Progenitor cell of endocrine pancreas (in vitro differentiated cells): Measurements from ENCODE around the gene SLC35F2. TPM values are rescaled to one million over a fixed set of nuclear protein-coding genes. Genes with fewer than 3 reads are reported as not detected.
"Not testable (repeated sequence)": the region's sequence is repeated elsewhere in the genome, so short reads cannot be mapped to it uniquely, and the experiment has no call there.

Experiments
- DNase-seq: peaks from one replicate; pipeline ENCODE4 v3.0.0; 2021; ENCODE audit warnings: low spot score; ENCODE audit not compliant: unreplicated experiment
- H3K27ac Mint-ChIP-seq: 2 replicates; pipeline ENCODE4 v1.8.0; 2021; ENCODE audit warnings: mild to moderate bottlenecking, moderate library complexity, mixed read lengths
- H3K27me3 Mint-ChIP-seq: 2 replicates; pipeline ENCODE4 v1.8.0; 2021; ENCODE audit warnings: mixed read lengths
- H3K36me3 Mint-ChIP-seq: 2 replicates; pipeline ENCODE4 v1.8.0; 2022; ENCODE audit warnings: mixed read lengths; ENCODE audit not compliant: insufficient read depth
- H3K4me1 Mint-ChIP-seq: 2 replicates; pipeline ENCODE4 v1.8.0; 2021; ENCODE audit warnings: low read depth, mixed read lengths
- H3K4me3 Mint-ChIP-seq: 2 replicates; pipeline ENCODE4 v1.8.0; 2021; ENCODE audit warnings: low read depth, mild to moderate bottlenecking, moderate library complexity, mixed read lengths
- H3K9me3 Mint-ChIP-seq: 2 replicates; pipeline ENCODE4 v1.8.0; 2021; ENCODE audit warnings: low read depth, mixed read lengths
- CTCF ChIP-seq: fragments of 200-600 bp; sonication (generic); IDR thresholded peaks from one replicate; pipeline ENCODE4 v1.5.0; 2021; ENCODE audit warnings: antibody characterized with exemption, mild to moderate bottlenecking; ENCODE audit not compliant: unreplicated experiment
- total RNA-seq: library from RNA; stranded (reverse); gene quantifications from 2 replicates; pipeline ENCODE4 v1.2.1, GENCODE V29; 2021

SLC35F2 gene
- total RNA-seq, 1 donor from 2014 or later, result 17.5 TPM

- no peak overlapping the region for H3K4me3 Mint-ChIP-seq
- peaks cover 27% of the 10 kb centered on the region for H3K4me1 Mint-ChIP-seq
- H3K9me3 Mint-ChIP-seq, result no peaks in the 10 kb centered on the region
- H3K36me3 Mint-ChIP-seq, result no peaks in the 10 kb centered on the region
- no peak overlapping the region for H3K27ac Mint-ChIP-seq
- TF ChIP-seq CTCF, result no peak
- no peaks in the 10 kb centered on the region for H3K27me3 Mint-ChIP-seq
- DNase-seq, result no peak
Observed at GRCh38 chr11:107836851-107837250, 21.7 kb downstream of the SLC35F2 start.

- peak; percentile 41 for TF ChIP-seq CTCF
- no peak for DNase-seq
- no peaks in the 10 kb centered on the region for H3K27me3 Mint-ChIP-seq
- no peaks in the 10 kb centered on the region for H3K9me3 Mint-ChIP-seq
- peak overlapping the region; percentile 80 for H3K27ac Mint-ChIP-seq
- no peak overlapping the region for H3K4me3 Mint-ChIP-seq
- peaks cover 24% of the 10 kb centered on the region for H3K4me1 Mint-ChIP-seq
- no peaks in the 10 kb centered on the region for H3K36me3 Mint-ChIP-seq
Observed at GRCh38 chr11:107834995-107835394, 23.6 kb downstream of the SLC35F2 start.

GRCh38 chr11:107833926-107834325 lies 24.7 kb downstream of the SLC35F2 start:
- DNase-seq, H3K9me3 Mint-ChIP-seq, H3K27ac Mint-ChIP-seq, H3K4me3 Mint-ChIP-seq, H3K36me3 Mint-ChIP-seq, H3K27me3 Mint-ChIP-seq: not testable (repeated sequence)
- H3K4me1 Mint-ChIP-seq, result peaks cover 24% of the 10 kb centered on the region

- no peak for DNase-seq
- Mint-ChIP-seq H3K27me3 (no peaks in the 10 kb centered on the region), H3K36me3 (no peaks in the 10 kb centered on the region), H3K4me3 (no peak overlapping the region), H3K4me1 (peaks cover 21% of the 10 kb centered on the region), H3K27ac (no peak overlapping the region), H3K9me3 (no peaks in the 10 kb centered on the region)
- TF ChIP-seq CTCF, result no peak
Observed at GRCh38 chr11:107830915-107831540, 27.6 kb downstream of the SLC35F2 start.

GRCh38 chr11:107827041-107827440 lies 31.5 kb downstream of the SLC35F2 start:
- H3K4me1 Mint-ChIP-seq, result peaks cover 1% of the 10 kb centered on the region
- TF ChIP-seq CTCF, result no peak
- no peaks in the 10 kb centered on the region for H3K27me3 Mint-ChIP-seq
- H3K27ac Mint-ChIP-seq, result no peak overlapping the region
- DNase-seq, result no peak
- no peaks in the 10 kb centered on the region for H3K9me3 Mint-ChIP-seq
- no peak overlapping the region for H3K4me3 Mint-ChIP-seq
- H3K36me3 Mint-ChIP-seq, result no peaks in the 10 kb centered on the region

GRCh38 chr11:107825875-107826274 lies 32.7 kb downstream of the SLC35F2 start:
- no peaks in the 10 kb centered on the region for H3K36me3 Mint-ChIP-seq
- H3K27me3 Mint-ChIP-seq, result no peaks in the 10 kb centered on the region
- no peak overlapping the region for H3K27ac Mint-ChIP-seq
- no peak overlapping the region for H3K4me3 Mint-ChIP-seq
- DNase-seq, result no peak
- TF ChIP-seq CTCF, result no peak
- H3K4me1 Mint-ChIP-seq, result no peaks in the 10 kb centered on the region
- no peaks in the 10 kb centered on the region for H3K9me3 Mint-ChIP-seq
